B cell (primary cell): ENCODE data around the gene YY1. TPM values are rescaled to one million over a fixed set of nuclear protein-coding genes. Genes with fewer than 3 reads are reported as not detected.
A peak's percentile ranks its signal among the peaks of the same experiment; 100 is the strongest.
"Not testable (repeated sequence)": the region's sequence is repeated elsewhere in the genome, so short reads cannot be mapped to it uniquely, and the experiment has no call there.

Source experiments
- ATAC-seq: fragments of 200-7000 bp; cut with Tn5 transposase; one replicate; pipeline ENCODE4 v1.10.0; 2021; ENCODE audit warnings: low read depth, mild to moderate bottlenecking, moderate number of reproducible peaks, moderate library complexity
- CTCF ChIA-PET: fragments of 350-600 bp; sonication (Branson Sonifier 250); formaldehyde crosslinking; loops from one replicate; lab custom pipeline; 2021; ENCODE audit warnings: antibody characterized with exemption, inconsistent platforms; lab: Charles Lee
- POLR2A ChIA-PET: fragments of 350-600 bp; sonication (Branson Sonifier 250); formaldehyde crosslinking; loops from one replicate; lab custom pipeline; 2021; ENCODE audit warnings: antibody characterized with exemption; lab: Charles Lee
- DNase-seq: peaks from one replicate; pipeline ENCODE4 v3.0.0; 2013
- H2AFZ ChIP-seq: 2 replicates; pipeline ENCODE4 v1.6.1; 2012; ENCODE audit warnings: mild to moderate bottlenecking, low read depth, low read length; ENCODE audit not compliant: insufficient read depth, poor library complexity, severe bottlenecking
- H3K27ac ChIP-seq, 2 donors: 1 replicate in 1 of 2; 2 replicates in 1 of 2; pipeline ENCODE4 v1.5.1; 2012 to 2013; ENCODE audit warnings: low read length in 2 of 2, mild to moderate bottlenecking in 2 of 2, moderate library complexity in 1 of 2
- H3K27me3 ChIP-seq, 4 experiments: fragments of 200-600 bp in 1 of 4; sonication (generic) in 1 of 4; replicated peaks in 1 of 4; 1 replicate in 2 of 4; 2 replicates in 2 of 4; pipeline versions ENCODE4 v1.6.1 to v1.7.0; 2013 to 2016; ENCODE audit warnings: low read length in 3 of 4, mild to moderate bottlenecking in 2 of 4, mixed read lengths in 1 of 4, moderate library complexity in 1 of 4; ENCODE audit not compliant: insufficient read depth in 4 of 4, control insufficient read depth in 3 of 4; ENCODE audit errors: control extremely low read depth in 1 of 4
- H3K36me3 ChIP-seq, 2 experiments: replicated peaks in 1 of 2; 1 replicate in 1 of 2; 2 replicates in 1 of 2; pipeline versions ENCODE4 v1.6.1 to v1.7.1; 2013; ENCODE audit warnings: low read length in 1 of 2; ENCODE audit not compliant: insufficient read depth in 2 of 2, control insufficient read depth in 1 of 2; ENCODE audit errors: control extremely low read depth in 1 of 2, extremely low read depth in 1 of 2
- H3K4me1 ChIP-seq, 2 donors: fragments of 200-600 bp in 1 of 2; sonication (generic) in 1 of 2; 1 replicate in 1 of 2; 2 replicates in 1 of 2; pipeline versions ENCODE4 v1.5.1 to v1.6.1; 2013 to 2017; ENCODE audit warnings: low read length in 2 of 2; ENCODE audit not compliant: control insufficient read depth in 2 of 2, insufficient read depth in 2 of 2
- H3K4me2 ChIP-seq: replicated peaks from 2 replicates; pipeline ENCODE3; 2012; ENCODE audit warnings: mild to moderate bottlenecking, low read depth, low read length; ENCODE audit not compliant: poor library complexity, severe bottlenecking
- H3K4me3 ChIP-seq, 5 experiments: fragments of 200-600 bp in 1 of 5; sonication (generic) in 1 of 5; 1 replicate in 3 of 5; 2 replicates in 2 of 5; pipeline versions ENCODE4 v1.5.1 to v1.7.0; 2011 to 2016; ENCODE audit warnings: low read length in 4 of 5, mild to moderate bottlenecking in 4 of 5, low read depth in 2 of 5, control low read depth in 1 of 5, moderate library complexity in 1 of 5; ENCODE audit not compliant: insufficient read depth in 1 of 5; ENCODE audit errors: control extremely low read depth in 1 of 5, extremely low read depth in 1 of 5
- H3K79me2 ChIP-seq: fragments of 200-600 bp; sonication (generic); one replicate; pipeline ENCODE4 v1.6.0; 2016; ENCODE audit warnings: low read length; ENCODE audit not compliant: control insufficient read depth, insufficient read depth
- H3K9ac ChIP-seq: fragments of 200-600 bp; sonication (generic); 2 replicates; pipeline ENCODE4 v1.6.1; 2017; ENCODE audit warnings: mild to moderate bottlenecking, low read length, moderate library complexity
- H3K9me3 ChIP-seq, 3 donors: one replicate each; pipeline versions ENCODE4 v1.6.1 to v1.7.1; 2013; ENCODE audit warnings: low read length in 2 of 3; ENCODE audit not compliant: control insufficient read depth in 2 of 3, insufficient read depth in 1 of 3; ENCODE audit errors: control extremely low read depth in 1 of 3
- H4K20me1 ChIP-seq: 2 replicates; pipeline ENCODE4 v1.6.0; 2012; ENCODE audit warnings: mild to moderate bottlenecking, low read length; ENCODE audit not compliant: insufficient read depth, control insufficient read depth, poor library complexity, severe bottlenecking
- H3K27ac Mint-ChIP-seq: one replicate; pipeline ENCODE4 v1.8.0; 2021; ENCODE audit warnings: mixed read lengths
- H3K27me3 Mint-ChIP-seq: one replicate; pipeline ENCODE4 v1.8.0; 2021; ENCODE audit warnings: mixed read lengths
- H3K4me1 Mint-ChIP-seq: one replicate; pipeline ENCODE4 v1.8.0; 2021; ENCODE audit warnings: mixed read lengths
- H3K4me3 Mint-ChIP-seq: one replicate; pipeline ENCODE4 v1.8.0; 2021; ENCODE audit warnings: mixed read lengths
- H3K9me3 Mint-ChIP-seq: one replicate; pipeline ENCODE4 v1.8.0; 2022; ENCODE audit warnings: mixed read lengths; ENCODE audit not compliant: insufficient read depth
- CTCF ChIP-seq: fragments of 200-600 bp; IDR thresholded peaks from one replicate; pipeline ENCODE4 v1.8.0; 2022; ENCODE audit warnings: antibody characterized with exemption, mild to moderate bottlenecking
- EZH2 ChIP-seq: IDR thresholded peaks from 2 replicates; pipeline ENCODE4 v1.6.1; 2012; ENCODE audit warnings: borderline replicate concordance, low read depth, mild to moderate bottlenecking, moderate library complexity, low read length; ENCODE audit not compliant: insufficient read depth, poor library complexity, severe bottlenecking
- WGBS: methylation state at CpG from one replicate; pipeline ENCODE4 v1.1.5; 2013; ENCODE audit warnings: missing lambda C conversion rate; ENCODE audit not compliant: insufficient coverage; 5-methylcytosine and 5-hydroxymethylcytosine counted together
- intact Hi-C: fragments of 100-400 bp; cut with micrococcal nuclease; formaldehyde crosslinking; loops from one replicate; pipeline ENCODE4 v1.10.0; 2022
- polyA plus RNA-seq: library from polyadenylated mRNA; depleted of rRNA; stranded (reverse); fragments of >200 nt; gene quantifications from 2 replicates; pipeline ENCODE4 v1.2.3, GENCODE V29; 2012
- total RNA-seq, 2 donors: library from RNA; stranded (reverse); fragments of 120-200 nt in 1 of 2; gene quantifications; 1 replicate in 1 of 2; 2 replicates in 1 of 2; pipeline versions ENCODE4 v1.2.3 to v1.2.4, GENCODE V29; 2013 to 2022

The YY1 gene
- total and polyA plus RNA-seq, 2 donors (not counting 1 experiment from before 2014, with no cell fraction given): 24.0 to 91.4 TPM

- Histone ChIP-seq H3K9ac (no peak overlapping the region), H3K27me3 (no peaks in the 10 kb centered on the region), H3K79me2 (peaks cover 86% of the 10 kb centered on the region), H4K20me1 (peaks cover 9% of the 10 kb centered on the region), H3K4me1 (no peaks in the 10 kb centered on the region), H3K27ac (no peak overlapping the region), H3K36me3 (peaks cover 0 to 4% of the 10 kb centered on the region in 2 experiments), H3K4me2 (no peak overlapping the region), H3K9me3 (no peaks in the 10 kb centered on the region), H3K4me3 (no peak overlapping the region), H2AFZ (no peak overlapping the region)
- Mint-ChIP-seq H3K4me3 (no peak overlapping the region), H3K27ac (no peak overlapping the region), H3K9me3 (no peaks in the 10 kb centered on the region), H3K4me1 (peaks cover 13% of the 10 kb centered on the region), H3K27me3 (no peaks in the 10 kb centered on the region)
- ChIA-PET POLR2A (no interaction called here), CTCF (interaction anchor here (1.2 kb wide), 1 partner anchor 9 kb away, joined by 3 read pairs; no protein-coding TSS in a partner anchor)
- WGBS: 96% methylated on average over 4 of the region's 5 CpGs
- intact Hi-C loops: no loop called here
- no peak for ATAC-seq
- TF ChIP-seq EZH2 (no peak), CTCF (no peak)
- no peak for DNase-seq
Observed at GRCh38 chr14:100230361-100230760, 8.6 kb upstream of the YY1 start.

GRCh38 chr14:100234511-100234910 is 4.4 kb upstream of the YY1 start:
- Mint-ChIP-seq H3K4me1 (peaks cover 34% of the 10 kb centered on the region), H3K4me3 (no peak overlapping the region), H3K27me3 (no peaks in the 10 kb centered on the region), H3K27ac (no peak overlapping the region), H3K9me3 (no peaks in the 10 kb centered on the region)
- H2AFZ ChIP-seq: no peak overlapping the region
- ChIA-PET POLR2A (interaction anchor here (0.6 to 1.2 kb wide), 2 partner anchors 10 to 41 kb away, joined by 3 to 4 read pairs; no protein-coding TSS in a partner anchor), CTCF (interaction anchor here (1.1 to 5.5 kb wide), 5 partner anchors 12 to 43 kb away, joined by 3 to 31 read pairs (median 4); no protein-coding TSS in a partner anchor)
- 100% methylated on average over 1 of the region's 4 CpGs for WGBS
- ATAC-seq: no peak
- intact Hi-C loops: no loop called here
- no peak for DNase-seq
- H3K27ac ChIP-seq: no peak overlapping the region
- no peak for TF ChIP-seq CTCF
- no peak for TF ChIP-seq EZH2
- peaks cover 87% of the 10 kb centered on the region for H3K79me2 ChIP-seq
- H3K4me3 ChIP-seq: no peak overlapping the region
- peaks cover 14 to 15% of the 10 kb centered on the region in 2 donors for H3K4me1 ChIP-seq
- peaks cover 0 to 4% of the 10 kb centered on the region in 2 experiments for H3K36me3 ChIP-seq
- H3K27me3 ChIP-seq: no peaks in the 10 kb centered on the region
- no peaks in the 10 kb centered on the region for H3K9me3 ChIP-seq
- no peak overlapping the region for H3K9ac ChIP-seq
- peaks cover 31% of the 10 kb centered on the region for H4K20me1 ChIP-seq
- no peak overlapping the region for H3K4me2 ChIP-seq

- peaks cover 20% of the 10 kb centered on the region in 2 donors for H3K4me1 ChIP-seq
- peaks cover 31% of the 10 kb centered on the region for H4K20me1 ChIP-seq
- H3K9ac ChIP-seq, H3K27me3 ChIP-seq, ATAC-seq, H3K9me3 Mint-ChIP-seq, H3K4me3 ChIP-seq, H3K27me3 Mint-ChIP-seq, H2AFZ ChIP-seq, H3K36me3 ChIP-seq, intact Hi-C loops, H3K9me3 ChIP-seq, DNase-seq: not testable (repeated sequence)
- peaks cover 82% of the 10 kb centered on the region for H3K79me2 ChIP-seq
- Mint-ChIP-seq H3K4me1 (peaks cover 42% of the 10 kb centered on the region), H3K27ac (peak overlapping the region; percentile 90), H3K4me3 (peak overlapping the region; percentile 97)
- POLR2A ChIA-PET: interaction anchor here (0.6 to 2.7 kb wide), 4 partner anchors 15 to 1734 kb away, joined by 4 to 8 read pairs (median 6); a partner anchor contains a TSS
- peak overlapping the region in 1 of 2 donors; percentile 97 for H3K27ac ChIP-seq
- H3K4me2 ChIP-seq: peak overlapping the region; percentile 76
- CTCF ChIA-PET: interaction anchor here (0.6 to 5.5 kb wide), 8 partner anchors 13 to 148 kb away, joined by 3 to 31 read pairs (median 3); no protein-coding TSS in a partner anchor
- WGBS: 91% methylated on average over 8 of the region's 12 CpGs
Observed at GRCh38 chr14:100236271-100236818, 2.6 kb upstream of the YY1 start.
